GM12873 (cell line): Measurements from ENCODE around the gene PRR33.

ENCODE experiments used
- CTCF ChIP-seq: IDR thresholded peaks from 2 replicates; pipeline ENCODE4 v1.5.1; 2012; ENCODE audit warnings: low read depth, mild to moderate bottlenecking, moderate library complexity, low read length, control low read depth; ENCODE audit not compliant: insufficient read depth; ENCODE audit errors: missing control alignments

The PRR33 gene

GRCh38 chr11:1854132-1854948 lies 37.4 kb downstream of the PRR33 start:
- no peak for TF ChIP-seq CTCF

GRCh38 chr11:1853376-1854131 lies 38.1 kb downstream of the PRR33 start:
- TF ChIP-seq CTCF = peak; percentile 34

- no peak for TF ChIP-seq CTCF
Observed at GRCh38 chr11:1852877-1853276, 38.8 kb downstream of the PRR33 start, which contains the start of gene LSP1. Gene LSP1, plus strand, starts transcription at chr11:1853084. Its CDS starts 61 bp downstream, at chr11:1853145.

- no peak for TF ChIP-seq CTCF
Observed at GRCh38 chr11:1852271-1852876, 39.3 kb downstream of the PRR33 start.

- TF ChIP-seq CTCF = no peak
Observed at GRCh38 chr11:1851468-1852180, 40.1 kb downstream of the PRR33 start.

- TF ChIP-seq CTCF = no peak
Observed at GRCh38 chr11:1848640-1849430, 42.9 kb downstream of the PRR33 start.
